ENCODE measurements around the gene PLPPR3. TPM values are rescaled to one million over a fixed set of nuclear protein-coding genes. Genes with fewer than 3 reads are reported as not detected.

PLPPR3 gene
- total RNA-seq, 1 experiment from 2014 or later = 57.9 TPM

DNA sequence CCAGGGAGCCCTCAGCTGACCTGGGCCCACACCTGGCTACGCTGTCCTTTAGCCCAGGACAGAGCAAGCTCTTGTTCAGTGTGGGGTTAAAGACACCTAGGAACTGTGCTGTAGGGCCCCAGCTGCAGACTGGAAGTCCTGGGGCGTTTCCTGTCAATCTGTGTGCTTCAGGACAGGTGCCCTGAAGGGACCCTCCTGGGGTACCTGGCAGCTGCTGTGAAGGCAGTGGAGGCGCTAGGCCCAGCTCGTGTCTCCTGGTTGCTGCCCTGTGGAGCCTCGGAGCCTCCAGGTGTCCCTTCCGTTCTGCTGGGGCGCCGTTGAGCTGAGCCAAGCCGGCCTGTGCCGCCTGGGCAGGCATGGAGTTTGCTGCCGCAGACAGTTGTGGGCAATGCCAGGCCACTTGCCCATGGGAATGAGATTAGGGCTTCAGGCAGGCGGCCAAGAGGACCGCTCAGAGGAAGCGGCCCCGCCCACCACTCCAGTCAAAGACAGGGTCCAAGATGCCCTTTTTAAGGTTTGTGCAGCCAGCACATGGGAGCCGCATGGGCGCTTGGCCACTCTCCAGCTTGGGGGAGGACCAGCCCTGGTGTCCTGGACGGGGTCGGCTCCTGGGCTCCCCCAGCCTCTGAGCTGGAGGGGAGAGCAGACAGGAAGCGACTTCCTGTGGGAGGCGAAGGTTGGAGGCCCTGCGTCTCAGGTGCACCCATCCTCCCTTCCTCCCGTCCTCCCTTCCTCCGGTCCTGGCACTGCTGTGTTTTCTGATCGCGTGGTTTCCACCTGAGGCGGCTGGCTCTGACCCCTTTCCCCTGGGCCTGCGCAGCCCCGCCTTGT lies 20.5 kb downstream of the PLPPR3 start:
- Histone ChIP-seq H3K9me3 (ENCODE audit: control insufficient read depth, low read depth, low read length) (no peaks in the 10 kb centered on the region), H2BK12ac (ENCODE audit: insufficient read length, low read depth, low read length) (no peak overlapping the region), H3K56ac (ENCODE audit: insufficient read length, low read depth, low read length) (no peak overlapping the region), H2BK5ac (ENCODE audit: insufficient read length, low read length) (no peak overlapping the region), H3K23ac (ENCODE audit: insufficient read length, low read depth, low read length) (no peak overlapping the region), H4K8ac (replicated peaks; ENCODE audit: insufficient read length, low read depth, low read length) (no peak overlapping the region), H2AK5ac (ENCODE audit: insufficient read length, low read length) (no peak overlapping the region), H2BK20ac (ENCODE audit: low read depth, low read length, poor library complexity, severe bottlenecking) (no peak overlapping the region), H3K4ac (ENCODE audit: low read depth, low read length) (no peak overlapping the region), H2AFZ (ENCODE audit: low read length) (no peak overlapping the region), H3K18ac (ENCODE audit: insufficient read length, low read depth, low read length) (no peak overlapping the region), H3K79me2 (ENCODE audit: insufficient read depth, low read length) (peaks cover 63% of the 10 kb centered on the region), H3T11ph (ENCODE audit: low read length) (no peak overlapping the region), H4K91ac (ENCODE audit: insufficient read length, low read depth, low read length) (no peak overlapping the region), H3K14ac (ENCODE audit: insufficient read depth, low read length) (no peak overlapping the region), H3K23me2 (ENCODE audit: insufficient read length, low read depth, low read length, poor library complexity, severe bottlenecking) (peaks cover 9% of the 10 kb centered on the region), H3K27ac (ENCODE audit: insufficient read length, low read depth, low read length) (no peak overlapping the region), H3K27me3 (ENCODE audit: insufficient read depth, low read length) (no peaks in the 10 kb centered on the region), H2BK120ac (ENCODE audit: low read depth, low read length, poor library complexity, severe bottlenecking) (no peak overlapping the region), H2BK15ac (ENCODE audit: low read depth, low read length) (no peak overlapping the region), H3K4me1 (ENCODE audit: insufficient read depth, low read length) (no peaks in the 10 kb centered on the region; the same call in 1 of the 2 replicates), H4K5ac (ENCODE audit: insufficient read length, low read depth, low read length) (no peak overlapping the region), H3K9ac (ENCODE audit: extremely low read depth, insufficient read length, low read length) (no peak overlapping the region), H3K79me1 (ENCODE audit: insufficient read depth, low read depth, low read length, poor library complexity, severe bottlenecking) (peaks cover 8% of the 10 kb centered on the region), H4K20me1 (ENCODE audit: control insufficient read depth, insufficient read depth, insufficient read length) (peaks cover 4% of the 10 kb centered on the region), H3K4me2 (ENCODE audit: insufficient read depth, insufficient read length, low read length) (no peak overlapping the region)
- WGBS (ENCODE audit: extremely low coverage, insufficient read length, low lambda C conversion rate) = no CpG with 5 or more reads among the region's 29 CpGs
- TF ChIP-seq, protein P1, sequence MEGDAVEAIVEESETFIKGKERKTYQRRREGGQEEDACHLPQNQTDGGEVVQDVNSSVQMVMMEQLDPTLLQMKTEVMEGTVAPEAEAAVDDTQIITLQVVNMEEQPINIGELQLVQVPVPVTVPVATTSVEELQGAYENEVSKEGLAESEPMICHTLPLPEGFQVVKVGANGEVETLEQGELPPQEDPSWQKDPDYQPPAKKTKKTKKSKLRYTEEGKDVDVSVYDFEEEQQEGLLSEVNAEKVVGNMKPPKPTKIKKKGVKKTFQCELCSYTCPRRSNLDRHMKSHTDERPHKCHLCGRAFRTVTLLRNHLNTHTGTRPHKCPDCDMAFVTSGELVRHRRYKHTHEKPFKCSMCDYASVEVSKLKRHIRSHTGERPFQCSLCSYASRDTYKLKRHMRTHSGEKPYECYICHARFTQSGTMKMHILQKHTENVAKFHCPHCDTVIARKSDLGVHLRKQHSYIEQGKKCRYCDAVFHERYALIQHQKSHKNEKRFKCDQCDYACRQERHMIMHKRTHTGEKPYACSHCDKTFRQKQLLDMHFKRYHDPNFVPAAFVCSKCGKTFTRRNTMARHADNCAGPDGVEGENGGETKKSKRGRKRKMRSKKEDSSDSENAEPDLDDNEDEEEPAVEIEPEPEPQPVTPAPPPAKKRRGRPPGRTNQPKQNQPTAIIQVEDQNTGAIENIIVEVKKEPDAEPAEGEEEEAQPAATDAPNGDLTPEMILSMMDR (conservative IDR thresholded peaks at IDR 0.05) = no peak
- no peaks in the 10 kb centered on the region for H3K27me3 Mint-ChIP-seq (ENCODE audit: low read depth)
- peak overlapping the region; percentile 30 to 59; a peak in 4 of 5 replicates for H3K4me3 Mint-ChIP-seq
- no peak for DNase-seq
- no peaks in the 10 kb centered on the region; a peak in 1 of 5 replicates for H3K9me3 Mint-ChIP-seq
- peak overlapping the region; percentile 11 to 91 (median 75); a peak in 2 of 7 replicates for H3K27ac Mint-ChIP-seq
- H3K36me3 Mint-ChIP-seq (ENCODE audit: insufficient read depth in 1 of 3, low read depth in 3 of 3) = peaks cover 46 to 66% (median 62%) of the 10 kb centered on the region in 3 experiments; a peak in 6 of 7 replicates
- peaks cover 25 to 39% of the 10 kb centered on the region in 2 experiments for H3K4me1 Mint-ChIP-seq

Measured in H9 (cell line).